SK-N-SH treated with all-trans-retinoic acid at 6 μM for 48 hours (cell line): ENCODE data around the gene TRIM46.
A peak's percentile ranks its signal among the peaks of the same experiment; 100 is the strongest.

Experiments
- ATAC-seq: fragments of 200-7000 bp; cut with Tn5 transposase; 3 replicates; pipeline ENCODE4 v1.9.1; 2020; ENCODE audit warnings: mild to moderate bottlenecking, moderate library complexity
- ARNTL ChIP-seq: fragments of 450-650 bp; formaldehyde crosslinking; IDR thresholded peaks from 2 replicates; pipeline ENCODE4 v1.5.0; 2020; ENCODE audit warnings: low read depth, mild to moderate bottlenecking, moderate library complexity, borderline replicate concordance
- BACH2 ChIP-seq: fragments of 250-450 bp; sonication (Bioruptor Pico); IDR thresholded peaks from 2 replicates; pipeline ENCODE4 v1.9.0; 2021; ENCODE audit warnings: mild to moderate bottlenecking, borderline replicate concordance
- CREB5 ChIP-seq: fragments of 250-450 bp; sonication (Bioruptor Pico); IDR thresholded peaks from 2 replicates; pipeline ENCODE4 v1.5.1; 2020; ENCODE audit warnings: low read depth, mild to moderate bottlenecking, moderate library complexity
- CSDC2 ChIP-seq: fragments of 250-450 bp; sonication (Bioruptor Pico); IDR thresholded peaks from 2 replicates; pipeline ENCODE4 v1.5.0; 2020; ENCODE audit warnings: mild to moderate bottlenecking, moderate library complexity
- ESRRG ChIP-seq: fragments of 250-450 bp; sonication (Bioruptor Pico); IDR thresholded peaks from 2 replicates; pipeline ENCODE4 v1.6.1; 2021; ENCODE audit warnings: mild to moderate bottlenecking
- GLIS3 ChIP-seq: fragments of 250-450 bp; sonication (Bioruptor Pico); IDR thresholded peaks from 2 replicates; pipeline ENCODE4 v1.5.0; 2020; ENCODE audit warnings: mild to moderate bottlenecking, moderate library complexity
- ISL1 ChIP-seq: fragments of 250-450 bp; sonication (Bioruptor Pico); IDR thresholded peaks from 2 replicates; pipeline ENCODE4 v2.1.2; 2022; ENCODE audit warnings: mild to moderate bottlenecking, moderate library complexity
- PPARA ChIP-seq: fragments of 250-450 bp; sonication (Bioruptor Pico); IDR thresholded peaks from 2 replicates; pipeline ENCODE4 v1.5.0; 2020; ENCODE audit warnings: mild to moderate bottlenecking, borderline replicate concordance
- RARB ChIP-seq: fragments of 250-450 bp; sonication (Bioruptor Pico); IDR thresholded peaks from 2 replicates; pipeline ENCODE4 v1.8.0; 2021; ENCODE audit warnings: mild to moderate bottlenecking, moderate library complexity
- SNAI2 ChIP-seq: fragments of 250-450 bp; sonication (Bioruptor Pico); IDR thresholded peaks from 2 replicates; pipeline ENCODE4 v1.5.0; 2020; ENCODE audit warnings: mild to moderate bottlenecking, moderate library complexity
- TCF4 ChIP-seq: fragments of 250-450 bp; sonication (Bioruptor Pico); IDR thresholded peaks from 2 replicates; pipeline ENCODE4 v1.8.0; 2021; ENCODE audit warnings: mild to moderate bottlenecking, moderate library complexity, borderline replicate concordance
- TOX ChIP-seq: fragments of 250-450 bp; sonication (Bioruptor Pico); IDR thresholded peaks from 2 replicates; pipeline ENCODE4 v1.8.0; 2021; ENCODE audit warnings: mild to moderate bottlenecking, moderate library complexity, borderline replicate concordance
- ZC3H10 ChIP-seq: fragments of 250-450 bp; sonication (Bioruptor Pico); IDR thresholded peaks from 2 replicates; pipeline ENCODE4 v1.5.1; 2021; ENCODE audit warnings: mild to moderate bottlenecking, moderate library complexity
- ZFP3 ChIP-seq: fragments of 250-450 bp; sonication (Bioruptor Pico); IDR thresholded peaks from 2 replicates; pipeline ENCODE4 v1.5.0; 2020; ENCODE audit warnings: mild to moderate bottlenecking, moderate library complexity
- ZFP30 ChIP-seq: fragments of 450-650 bp; formaldehyde crosslinking; IDR thresholded peaks from 2 replicates; pipeline ENCODE4 v1.5.0; 2022; ENCODE audit warnings: mild to moderate bottlenecking, moderate library complexity
- ZNF565 ChIP-seq: fragments of 450-650 bp; formaldehyde crosslinking; conservative IDR thresholded peaks from 2 replicates; pipeline ENCODE4 v1.5.0; 2020; ENCODE audit warnings: low read depth, mild to moderate bottlenecking, moderate library complexity
- ZNF70 ChIP-seq: fragments of 450-650 bp; formaldehyde crosslinking; IDR thresholded peaks from 2 replicates; pipeline ENCODE4 v1.5.0; 2020; ENCODE audit warnings: mild to moderate bottlenecking, moderate library complexity
- TF ChIP-seq, protein P1 (sequence below): fragments of 250-450 bp; sonication (Bioruptor Pico); IDR thresholded peaks from 2 replicates; pipeline ENCODE4 v1.8.0; 2021; ENCODE audit warnings: low read depth, mild to moderate bottlenecking, moderate library complexity, borderline replicate concordance
- TF ChIP-seq, protein P2 (sequence below): fragments of 250-450 bp; sonication (Bioruptor Pico); IDR thresholded peaks from 2 replicates; pipeline ENCODE4 v1.8.0; 2020; ENCODE audit warnings: mild to moderate bottlenecking, moderate library complexity, borderline replicate concordance
- TF ChIP-seq, protein P3 (sequence below): fragments of 250-450 bp; sonication (Bioruptor Pico); IDR thresholded peaks from 2 replicates; pipeline ENCODE4 v1.5.0; 2020; ENCODE audit warnings: mild to moderate bottlenecking, moderate library complexity

TRIM46 gene

GRCh38 chr1:155133799-155134281, 39.8 kb upstream of the TRIM46 start:
- ATAC-seq: no peak
- TF ChIP-seq ZFP30: no peak
- TF ChIP-seq CSDC2 (CRISPR knock-in tag): no peak
- TF ChIP-seq ZNF565 (CRISPR knock-in tag): no peak
- no peak for TF ChIP-seq TOX (CRISPR knock-in tag)
- no peak for TF ChIP-seq ZFP3 (CRISPR knock-in tag)

- no peak for ATAC-seq
- TF ChIP-seq ZNF70 (CRISPR knock-in tag): no peak
- no peak for TF ChIP-seq ISL1 (CRISPR knock-in tag)
- TF ChIP-seq CREB5 (CRISPR knock-in tag): no peak
- no peak for TF ChIP-seq ESRRG (CRISPR knock-in tag)
- TF ChIP-seq, protein P1, sequence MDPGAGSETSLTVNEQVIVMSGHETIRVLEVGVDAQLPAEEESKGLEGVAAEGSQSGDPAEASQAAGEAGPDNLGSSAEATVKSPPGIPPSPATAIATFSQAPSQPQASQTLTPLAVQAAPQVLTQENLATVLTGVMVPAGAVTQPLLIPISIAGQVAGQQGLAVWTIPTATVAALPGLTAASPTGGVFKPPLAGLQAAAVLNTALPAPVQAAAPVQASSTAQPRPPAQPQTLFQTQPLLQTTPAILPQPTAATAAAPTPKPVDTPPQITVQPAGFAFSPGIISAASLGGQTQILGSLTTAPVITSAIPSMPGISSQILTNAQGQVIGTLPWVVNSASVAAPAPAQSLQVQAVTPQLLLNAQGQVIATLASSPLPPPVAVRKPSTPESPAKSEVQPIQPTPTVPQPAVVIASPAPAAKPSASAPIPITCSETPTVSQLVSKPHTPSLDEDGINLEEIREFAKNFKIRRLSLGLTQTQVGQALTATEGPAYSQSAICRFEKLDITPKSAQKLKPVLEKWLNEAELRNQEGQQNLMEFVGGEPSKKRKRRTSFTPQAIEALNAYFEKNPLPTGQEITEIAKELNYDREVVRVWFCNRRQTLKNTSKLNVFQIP: no peak
- TF ChIP-seq SNAI2 (CRISPR knock-in tag): no peak
- no peak for TF ChIP-seq TCF4 (CRISPR knock-in tag)
- no peak for TF ChIP-seq ARNTL (CRISPR knock-in tag)
Measured at GRCh38 chr1:155134322-155134721, 39.3 kb upstream of the TRIM46 start.

GRCh38 chr1:155134880-155135414, 38.7 kb upstream of the TRIM46 start:
- ATAC-seq: peak; percentile 65
- TF ChIP-seq TOX (CRISPR knock-in tag): no peak
- TF ChIP-seq ISL1 (CRISPR knock-in tag): no peak
- no peak for TF ChIP-seq ZNF565 (CRISPR knock-in tag)
- no peak for TF ChIP-seq GLIS3 (CRISPR knock-in tag)
- TF ChIP-seq ZC3H10: no peak

- peak; percentile 89 for ATAC-seq
- TF ChIP-seq ZNF70 (CRISPR knock-in tag): no peak
- 0 out of 2 replicates have a peak, but pooled peaks have one; percentile 5 for TF ChIP-seq TOX (CRISPR knock-in tag)
- TF ChIP-seq, protein P2, sequence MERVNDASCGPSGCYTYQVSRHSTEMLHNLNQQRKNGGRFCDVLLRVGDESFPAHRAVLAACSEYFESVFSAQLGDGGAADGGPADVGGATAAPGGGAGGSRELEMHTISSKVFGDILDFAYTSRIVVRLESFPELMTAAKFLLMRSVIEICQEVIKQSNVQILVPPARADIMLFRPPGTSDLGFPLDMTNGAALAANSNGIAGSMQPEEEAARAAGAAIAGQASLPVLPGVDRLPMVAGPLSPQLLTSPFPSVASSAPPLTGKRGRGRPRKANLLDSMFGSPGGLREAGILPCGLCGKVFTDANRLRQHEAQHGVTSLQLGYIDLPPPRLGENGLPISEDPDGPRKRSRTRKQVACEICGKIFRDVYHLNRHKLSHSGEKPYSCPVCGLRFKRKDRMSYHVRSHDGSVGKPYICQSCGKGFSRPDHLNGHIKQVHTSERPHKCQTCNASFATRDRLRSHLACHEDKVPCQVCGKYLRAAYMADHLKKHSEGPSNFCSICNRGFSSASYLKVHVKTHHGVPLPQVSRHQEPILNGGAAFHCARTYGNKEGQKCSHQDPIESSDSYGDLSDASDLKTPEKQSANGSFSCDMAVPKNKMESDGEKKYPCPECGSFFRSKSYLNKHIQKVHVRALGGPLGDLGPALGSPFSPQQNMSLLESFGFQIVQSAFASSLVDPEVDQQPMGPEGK (CRISPR knock-in tag): no peak
- no peak for TF ChIP-seq ISL1 (CRISPR knock-in tag)
- no peak for TF ChIP-seq ZFP3 (CRISPR knock-in tag)
- TF ChIP-seq CSDC2 (CRISPR knock-in tag): no peak
- TF ChIP-seq, protein P1: no peak
- TF ChIP-seq GLIS3 (CRISPR knock-in tag): no peak; the same call in 1 of the 2 replicates
- TF ChIP-seq TCF4 (CRISPR knock-in tag): no peak
- TF ChIP-seq ZC3H10: 0 out of 2 replicates have a peak, but pooled peaks have one; percentile 20
- TF ChIP-seq SNAI2 (CRISPR knock-in tag): no peak
- no peak for TF ChIP-seq ZFP30
- no peak for TF ChIP-seq PPARA (CRISPR knock-in tag)
- TF ChIP-seq BACH2: no peak
- TF ChIP-seq, all 23 proteins: peak for 2
Measured at GRCh38 chr1:155135415-155136028, 38.1 kb upstream of the TRIM46 start, which contains the start of gene SLC50A1. Gene SLC50A1 (plus strand): TSS chr1:155135852. CDS start chr1:155135912, 60 bp downstream.

DNA sequence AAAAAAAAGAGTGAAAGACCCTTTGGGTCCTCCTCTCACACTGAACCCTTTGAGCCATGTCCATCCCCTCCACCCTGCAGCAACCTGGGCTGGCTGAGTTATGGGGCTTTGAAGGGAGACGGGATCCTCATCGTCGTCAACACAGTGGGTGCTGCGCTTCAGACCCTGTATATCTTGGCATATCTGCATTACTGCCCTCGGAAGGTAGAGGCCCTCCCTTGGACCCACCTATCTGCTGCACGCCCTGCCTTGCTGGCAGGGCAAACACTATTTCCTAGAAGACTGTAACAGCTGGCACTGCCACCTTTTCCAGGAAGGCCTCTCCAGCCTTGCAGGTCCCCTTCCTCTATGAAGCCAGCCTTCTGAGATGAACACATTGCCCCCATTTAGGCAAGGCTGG, 36.9 kb upstream of the TRIM46 start:
- ATAC-seq: no peak
- TF ChIP-seq TOX (CRISPR knock-in tag) (no peak), RARB (CRISPR knock-in tag) (no peak), ZNF565 (CRISPR knock-in tag) (no peak), ZC3H10 (no peak), ZNF70 (CRISPR knock-in tag) (no peak), PPARA (CRISPR knock-in tag) (no peak), ESRRG (CRISPR knock-in tag) (no peak), GLIS3 (CRISPR knock-in tag) (no peak), ZFP30 (no peak), CSDC2 (CRISPR knock-in tag) (no peak), BACH2 (no peak)
- TF ChIP-seq, protein P3, sequence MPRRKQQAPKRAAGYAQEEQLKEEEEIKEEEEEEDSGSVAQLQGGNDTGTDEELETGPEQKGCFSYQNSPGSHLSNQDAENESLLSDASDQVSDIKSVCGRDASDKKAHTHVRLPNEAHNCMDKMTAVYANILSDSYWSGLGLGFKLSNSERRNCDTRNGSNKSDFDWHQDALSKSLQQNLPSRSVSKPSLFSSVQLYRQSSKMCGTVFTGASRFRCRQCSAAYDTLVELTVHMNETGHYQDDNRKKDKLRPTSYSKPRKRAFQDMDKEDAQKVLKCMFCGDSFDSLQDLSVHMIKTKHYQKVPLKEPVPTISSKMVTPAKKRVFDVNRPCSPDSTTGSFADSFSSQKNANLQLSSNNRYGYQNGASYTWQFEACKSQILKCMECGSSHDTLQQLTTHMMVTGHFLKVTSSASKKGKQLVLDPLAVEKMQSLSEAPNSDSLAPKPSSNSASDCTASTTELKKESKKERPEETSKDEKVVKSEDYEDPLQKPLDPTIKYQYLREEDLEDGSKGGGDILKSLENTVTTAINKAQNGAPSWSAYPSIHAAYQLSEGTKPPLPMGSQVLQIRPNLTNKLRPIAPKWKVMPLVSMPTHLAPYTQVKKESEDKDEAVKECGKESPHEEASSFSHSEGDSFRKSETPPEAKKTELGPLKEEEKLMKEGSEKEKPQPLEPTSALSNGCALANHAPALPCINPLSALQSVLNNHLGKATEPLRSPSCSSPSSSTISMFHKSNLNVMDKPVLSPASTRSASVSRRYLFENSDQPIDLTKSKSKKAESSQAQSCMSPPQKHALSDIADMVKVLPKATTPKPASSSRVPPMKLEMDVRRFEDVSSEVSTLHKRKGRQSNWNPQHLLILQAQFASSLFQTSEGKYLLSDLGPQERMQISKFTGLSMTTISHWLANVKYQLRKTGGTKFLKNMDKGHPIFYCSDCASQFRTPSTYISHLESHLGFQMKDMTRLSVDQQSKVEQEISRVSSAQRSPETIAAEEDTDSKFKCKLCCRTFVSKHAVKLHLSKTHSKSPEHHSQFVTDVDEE (CRISPR knock-in tag): no peak
- TF ChIP-seq, protein P2 (CRISPR knock-in tag): no peak
